Transverse colon (tissue), 4 donors: Measurements from ENCODE around the gene CDKAL1. TPM values are rescaled to one million over a fixed set of nuclear protein-coding genes. Genes with fewer than 3 reads are reported as not detected.

Experiments
- DNase-seq: peaks from one replicate; pipeline ENCODE4 v3.0.0-alpha.2; 2019
- H3K27ac ChIP-seq, 4 donors: fragments of 200-600 bp; sonication (generic); 2 replicates each; pipeline ENCODE4 v1.5.1; 2016 to 2018; ENCODE audit warnings: inconsistent platforms in 4 of 4
- H3K27me3 ChIP-seq: fragments of 200-600 bp; sonication (generic); 2 replicates; pipeline ENCODE4 v1.5.1; 2017; ENCODE audit warnings: inconsistent platforms
- H3K36me3 ChIP-seq, 4 donors: fragments of 200-600 bp; sonication (generic); 2 replicates each; pipeline ENCODE4 v1.5.1; 2017 to 2019; ENCODE audit warnings: inconsistent platforms in 4 of 4
- H3K4me1 ChIP-seq, 4 donors: fragments of 200-600 bp; sonication (generic); 2 replicates each; pipeline ENCODE4 v1.5.1; 2017 to 2020; ENCODE audit warnings: inconsistent platforms in 4 of 4
- H3K4me3 ChIP-seq, 4 donors: fragments of 200-600 bp; sonication (generic); 1 replicate in 1 of 4; 2 replicates in 3 of 4; pipeline versions ENCODE4 v1.5.1 to v1.6.1; 2017 to 2019; ENCODE audit warnings: inconsistent platforms in 4 of 4
- H3K9me3 ChIP-seq, 2 donors: fragments of 200-600 bp; sonication (generic); 2 replicates each; pipeline ENCODE4 v1.5.1; 2017 to 2019; ENCODE audit warnings: inconsistent platforms in 2 of 2
- CTCF ChIP-seq, 5 experiments: fragments of 200-600 bp in 3 of 5; fragments of 450-650 bp in 2 of 5; sonication (generic) in 3 of 5; IDR thresholded peaks; 1 replicate in 2 of 5; 2 replicates in 3 of 5; pipeline ENCODE4 v1.5.1; 2016 to 2017; ENCODE audit warnings: antibody characterized with exemption in 5 of 5, inconsistent platforms in 3 of 5, mild to moderate bottlenecking in 2 of 5, moderate library complexity in 1 of 5
- EP300 ChIP-seq: sonication (generic); formaldehyde crosslinking; IDR thresholded peaks from one replicate; pipeline ENCODE4 v1.6.1; 2017; ENCODE audit warnings: antibody characterized with exemption, low read depth
- POLR2A ChIP-seq: fragments of 450-650 bp; IDR thresholded peaks from one replicate; pipeline ENCODE4 v1.6.1; 2016; ENCODE audit warnings: antibody characterized with exemption, mild to moderate bottlenecking, moderate library complexity
- POLR2AphosphoS5 ChIP-seq, 3 donors: sonication (generic); formaldehyde crosslinking; IDR thresholded peaks; one replicate each; pipeline ENCODE4 v1.6.1; 2016; ENCODE audit warnings: antibody characterized with exemption in 3 of 3
- WGBS, 2 donors: methylation state at CpG; one replicate each; pipeline ENCODE4 v1.1.5; 2018; ENCODE audit warnings: low coverage in 1 of 2; 5-methylcytosine and 5-hydroxymethylcytosine counted together
- in situ Hi-C, 4 donors: fragments of 200-750 bp; cut with MboI; loops; one replicate each; pipeline versions ENCODE4 v1.15.0 to v1.15.1; 2017; ENCODE audit warnings: low sequenced_read_pairs in 3 of 4, low pct_ligation_motif_present in 1 of 4, low pct_unique_long_range_greater_than_20kb in 1 of 4
- intact Hi-C: fragments of 100-400 bp; cut with DNase I; formaldehyde crosslinking; loops from one replicate; pipeline ENCODE4 v1.15.1; 2023; ENCODE audit warnings: low total_unique reads
- total RNA-seq, 4 donors: library from RNA; depleted of rRNA; stranded (reverse); fragments of >200 nt; gene quantifications; one replicate each; pipeline ENCODE4 v1.1.0, GENCODE V29; 2016

CDKAL1 gene
- total RNA-seq, 4 donors from 2014 or later, result 4.8 to 21.7 (median 12.5) TPM

- Histone ChIP-seq H3K27ac (no peak overlapping the region), H3K4me3 (no peak overlapping the region), H3K9me3 (no peaks in the 10 kb centered on the region), H3K4me1 (peaks cover 0 to 7% (median 0%) of the 10 kb centered on the region in 4 donors), H3K36me3 (no peaks in the 10 kb centered on the region), H3K27me3 (no peaks in the 10 kb centered on the region)
- no peak for DNase-seq
- intact Hi-C loops, result no loop called here
- WGBS, 2 donors, result 48 to 74% methylated on average over 3 to 18 of the region's 18 CpGs
- no peak for TF ChIP-seq EP300
- TF ChIP-seq POLR2AphosphoS5 (IDR thresholded peaks at IDR 0.05), result no peak
- TF ChIP-seq POLR2A, result no peak
- TF ChIP-seq CTCF (IDR thresholded peaks at IDR 0.05), result no peak
- in situ Hi-C loops, result no loop called here
These were observed 729.5 kb downstream of the CDKAL1 start for GRCh38 chr6:21263531-21264287.

GRCh38 chr6:21264288-21265033, 730.2 kb downstream of the CDKAL1 start:
- intact Hi-C loops (no loop called here), in situ Hi-C loops (no loop called here)
- Histone ChIP-seq H3K27me3 (no peaks in the 10 kb centered on the region), H3K36me3 (no peaks in the 10 kb centered on the region), H3K9me3 (no peaks in the 10 kb centered on the region), H3K27ac (no peak overlapping the region), H3K4me1 (peaks cover 0 to 7% (median 0%) of the 10 kb centered on the region in 4 donors), H3K4me3 (no peak overlapping the region)
- no peak for DNase-seq
- 39 to 49% methylated on average over 7 to 10 of the region's 10 CpGs for WGBS, 2 donors
- TF ChIP-seq POLR2AphosphoS5 (IDR thresholded peaks at IDR 0.05) (no peak), CTCF (IDR thresholded peaks at IDR 0.05) (no peak), EP300 (no peak), POLR2A (no peak)

GRCh38 chr6:21265034-21265729, 730.9 kb downstream of the CDKAL1 start:
- Histone ChIP-seq H3K27ac (no peak overlapping the region), H3K36me3 (no peaks in the 10 kb centered on the region), H3K4me3 (no peak overlapping the region), H3K27me3 (no peaks in the 10 kb centered on the region), H3K9me3 (no peaks in the 10 kb centered on the region), H3K4me1 (peaks cover 0 to 7% (median 0%) of the 10 kb centered on the region in 4 donors)
- WGBS, 2 donors, result 61 to 73% methylated on average over 3 to 4 of the region's 4 CpGs
- no peak for DNase-seq
- TF ChIP-seq POLR2AphosphoS5 (IDR thresholded peaks at IDR 0.05), result no peak
- TF ChIP-seq CTCF (IDR thresholded peaks at IDR 0.05), result no peak
- no peak for TF ChIP-seq EP300
- no peak for TF ChIP-seq POLR2A
- in situ Hi-C loops, result no loop called here
- intact Hi-C loops, result no loop called here

- 60 to 79% methylated on average over 1 to 2 of the region's 2 CpGs for WGBS, 2 donors
- no peaks in the 10 kb centered on the region for H3K9me3 ChIP-seq
- H3K27me3 ChIP-seq, result no peaks in the 10 kb centered on the region
- H3K4me3 ChIP-seq, result no peak overlapping the region
- no peaks in the 10 kb centered on the region for H3K36me3 ChIP-seq
- intact Hi-C loops, result no loop called here
- no peak for DNase-seq
- no peak overlapping the region for H3K27ac ChIP-seq
- no peak for TF ChIP-seq CTCF (IDR thresholded peaks at IDR 0.05)
- TF ChIP-seq POLR2AphosphoS5 (IDR thresholded peaks at IDR 0.05), result no peak
- H3K4me1 ChIP-seq, result peaks cover 0 to 7% (median 0%) of the 10 kb centered on the region in 4 donors
- in situ Hi-C loops, result no loop called here
These were observed 731.4 kb downstream of the CDKAL1 start for GRCh38 chr6:21265730-21266044.
